AG04450 (cell line): ENCODE results near the gene EVC2. TPM values are rescaled to one million over a fixed set of nuclear protein-coding genes. Genes with fewer than 3 reads are reported as not detected.

ENCODE experiments used
- CTCF ChIA-PET: fragments of 300-600, 350-600 bp; formaldehyde crosslinking; extraction: SDS; loops from one replicate; lab custom pipeline; 2022; ENCODE audit warnings: antibody characterized with exemption, inconsistent platforms; lab: Charles Lee
- POLR2A ChIA-PET: fragments of 350-600 bp; formaldehyde crosslinking; extraction: SDS; loops from one replicate; lab custom pipeline; 2021; ENCODE audit warnings: antibody characterized with exemption, inconsistent platforms; lab: Yijun Ruan, JAX
- DNase-seq: peaks from one replicate; pipeline ENCODE4 v3.0.0-alpha.2; 2011; ENCODE audit warnings: low read depth, low spot score
- H3K27ac ChIP-seq: one replicate; pipeline ENCODE4 v1.5.1; 2012; ENCODE audit warnings: low read depth, low read length, control low read depth
- H3K27me3 ChIP-seq: one replicate; pipeline ENCODE4 v1.6.0; 2012; ENCODE audit warnings: low read length; ENCODE audit not compliant: control insufficient read depth, insufficient read depth
- H3K4me3 ChIP-seq: 2 replicates; pipeline ENCODE4 v1.5.1; 2011; ENCODE audit warnings: mild to moderate bottlenecking, low read depth, low read length, control low read depth
- H3K9me3 ChIP-seq: 2 replicates; pipeline ENCODE4 v1.5.1; 2012; ENCODE audit warnings: low read length; ENCODE audit not compliant: control insufficient read depth, insufficient read depth
- polyA plus RNA-seq: library from polyadenylated mRNA; depleted of rRNA; stranded (reverse); fragments of >200 nt; gene quantifications from 2 replicates; pipeline ENCODE4 v1.2.3, GENCODE V29; 2011
- TF ChIP-seq, protein P1 (sequence below): IDR thresholded peaks from 2 replicates; pipeline ENCODE4 v1.5.1; 2011; ENCODE audit warnings: low read depth, low read length, control low read depth, inconsistent platforms

EVC2 gene
- polyA plus RNA-seq, 1 experiment: 2.1 TPM

DNA sequence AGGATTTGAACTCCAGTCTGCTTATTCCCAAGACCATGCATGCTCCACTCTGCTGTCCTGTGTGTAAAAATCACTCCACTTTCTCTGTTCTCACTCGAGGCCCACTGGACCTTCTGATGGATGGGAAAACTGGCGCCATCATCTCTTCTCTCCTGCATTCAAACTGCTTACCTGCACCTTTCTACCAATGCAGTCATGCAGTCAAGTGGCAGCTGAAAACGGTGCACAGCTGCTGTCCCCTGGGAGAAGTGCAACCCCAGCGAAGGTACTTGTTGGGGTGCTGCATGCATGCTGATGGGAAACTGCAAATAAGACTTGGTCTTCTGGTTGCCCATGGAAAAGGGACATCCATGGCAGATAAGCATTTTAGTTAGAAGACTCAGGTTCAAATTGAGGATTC lies 147.1 kb downstream of the EVC2 start:
- no peak for DNase-seq
- Histone ChIP-seq H3K27me3 (no peaks in the 10 kb centered on the region), H3K27ac (no peak overlapping the region), H3K9me3 (no peaks in the 10 kb centered on the region), H3K4me3 (no peak overlapping the region)
- ChIA-PET CTCF (no interaction called here), POLR2A (no interaction called here)
- TF ChIP-seq, protein P1, sequence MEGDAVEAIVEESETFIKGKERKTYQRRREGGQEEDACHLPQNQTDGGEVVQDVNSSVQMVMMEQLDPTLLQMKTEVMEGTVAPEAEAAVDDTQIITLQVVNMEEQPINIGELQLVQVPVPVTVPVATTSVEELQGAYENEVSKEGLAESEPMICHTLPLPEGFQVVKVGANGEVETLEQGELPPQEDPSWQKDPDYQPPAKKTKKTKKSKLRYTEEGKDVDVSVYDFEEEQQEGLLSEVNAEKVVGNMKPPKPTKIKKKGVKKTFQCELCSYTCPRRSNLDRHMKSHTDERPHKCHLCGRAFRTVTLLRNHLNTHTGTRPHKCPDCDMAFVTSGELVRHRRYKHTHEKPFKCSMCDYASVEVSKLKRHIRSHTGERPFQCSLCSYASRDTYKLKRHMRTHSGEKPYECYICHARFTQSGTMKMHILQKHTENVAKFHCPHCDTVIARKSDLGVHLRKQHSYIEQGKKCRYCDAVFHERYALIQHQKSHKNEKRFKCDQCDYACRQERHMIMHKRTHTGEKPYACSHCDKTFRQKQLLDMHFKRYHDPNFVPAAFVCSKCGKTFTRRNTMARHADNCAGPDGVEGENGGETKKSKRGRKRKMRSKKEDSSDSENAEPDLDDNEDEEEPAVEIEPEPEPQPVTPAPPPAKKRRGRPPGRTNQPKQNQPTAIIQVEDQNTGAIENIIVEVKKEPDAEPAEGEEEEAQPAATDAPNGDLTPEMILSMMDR: no peak

DNA sequence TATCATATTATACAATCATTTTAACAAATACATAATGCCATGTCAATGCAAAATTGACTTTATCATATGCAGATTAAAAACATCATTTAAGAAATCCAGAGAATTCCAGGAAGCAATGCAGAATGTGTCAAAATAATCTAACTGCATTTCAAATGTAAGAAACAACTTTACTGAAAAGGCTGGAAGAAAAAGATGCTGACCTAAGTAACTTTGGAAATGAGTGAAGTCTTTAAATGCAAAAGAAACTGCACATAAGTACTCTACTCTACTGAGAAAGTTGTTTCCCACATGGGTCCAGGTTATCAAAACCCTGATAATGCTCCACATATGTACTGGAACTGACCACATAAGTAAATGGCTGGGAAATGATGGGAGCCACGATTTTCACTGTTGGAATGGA lies 149.9 kb downstream of the EVC2 start:
- Histone ChIP-seq H3K27ac (no peak overlapping the region), H3K27me3 (no peaks in the 10 kb centered on the region), H3K4me3 (no peak overlapping the region), H3K9me3 (no peaks in the 10 kb centered on the region)
- no peak for DNase-seq
- CTCF ChIA-PET: no interaction called here
- POLR2A ChIA-PET: no interaction called here
- TF ChIP-seq, protein P1: no peak

- no peak for DNase-seq
- Histone ChIP-seq H3K4me3 (no peak overlapping the region), H3K27ac (no peak overlapping the region), H3K27me3 (no peaks in the 10 kb centered on the region), H3K9me3 (no peaks in the 10 kb centered on the region)
- TF ChIP-seq, protein P1: no peak
- CTCF ChIA-PET: interaction anchor here (0.6 kb wide), 1 partner anchor 235 kb away, joined by 3 read pairs; no protein-coding TSS in a partner anchor
- POLR2A ChIA-PET: no interaction called here
Measured at GRCh38 chr4:5554376-5554775, 154.0 kb downstream of the EVC2 start.

DNA sequence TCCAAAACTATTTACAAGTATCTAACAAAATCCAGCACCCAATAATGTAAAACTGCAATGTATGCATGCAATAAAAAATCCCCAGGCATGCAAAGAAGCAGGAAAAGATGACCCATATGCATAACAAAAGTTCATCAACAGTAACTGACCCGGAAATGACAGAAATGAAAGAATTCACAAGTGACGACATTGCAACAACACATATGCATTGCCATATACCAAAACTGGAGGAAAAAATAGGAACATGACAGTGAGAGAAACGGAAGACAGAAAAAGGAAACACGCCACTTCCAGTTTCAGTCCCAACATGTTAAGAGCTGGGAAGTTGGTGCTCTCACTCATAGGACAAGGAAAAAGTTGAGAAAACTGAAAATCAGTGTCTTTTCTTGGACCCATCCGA lies 154.6 kb downstream of the EVC2 start:
- Histone ChIP-seq H3K27me3 (no peaks in the 10 kb centered on the region), H3K9me3 (no peaks in the 10 kb centered on the region), H3K27ac (no peak overlapping the region), H3K4me3 (no peak overlapping the region)
- POLR2A ChIA-PET: no interaction called here
- CTCF ChIA-PET: interaction anchor here (0.6 kb wide), 1 partner anchor 236 kb away, joined by 3 read pairs; no protein-coding TSS in a partner anchor
- DNase-seq: no peak
- TF ChIP-seq, protein P1: no peak

DNA sequence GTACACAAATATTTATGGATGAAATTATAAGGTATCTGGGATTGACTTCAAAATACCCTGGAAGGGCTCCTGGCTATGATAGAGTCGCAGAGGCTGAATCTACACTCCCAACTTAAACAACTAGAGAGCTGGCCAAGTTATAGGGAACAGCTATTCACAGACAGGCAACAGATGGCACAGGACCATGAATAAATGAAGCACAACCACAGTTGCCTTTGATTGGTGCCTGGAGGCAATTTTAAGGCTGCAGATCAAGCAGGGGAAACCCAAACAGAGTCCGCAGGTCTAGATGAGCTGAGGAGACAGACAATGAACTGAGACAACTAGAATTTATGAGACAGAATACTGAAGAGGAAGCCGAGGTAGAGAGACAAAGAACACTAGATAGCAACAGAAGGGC lies 155.9 kb downstream of the EVC2 start:
- ChIA-PET CTCF (no interaction called here), POLR2A (no interaction called here)
- Histone ChIP-seq H3K9me3 (peaks cover 4% of the 10 kb centered on the region; the same call in 1 of the 2 replicates), H3K27ac (no peak overlapping the region), H3K4me3 (no peak overlapping the region), H3K27me3 (no peaks in the 10 kb centered on the region)
- TF ChIP-seq, protein P1: no peak
- no peak for DNase-seq
